Rectal smooth muscle tissue (tissue), 1 donor: ENCODE data around the gene C1QTNF9.
"Not testable (repeated sequence)": the region's sequence is repeated elsewhere in the genome, so short reads cannot be mapped to it uniquely, and the experiment has no call there.

Source experiments
- H3K27ac ChIP-seq: one replicate; pipeline ENCODE4 v1.7.0; 2013; ENCODE audit warnings: low read depth, low read length, inconsistent platforms
- H3K27me3 ChIP-seq: one replicate; pipeline ENCODE4 v1.7.0; 2013; ENCODE audit warnings: low read length; ENCODE audit not compliant: control insufficient read depth, insufficient read depth
- H3K36me3 ChIP-seq: one replicate; pipeline ENCODE4 v1.7.0; 2013; ENCODE audit warnings: low read length; ENCODE audit not compliant: control insufficient read depth, insufficient read depth
- H3K4me1 ChIP-seq: one replicate; pipeline ENCODE4 v1.7.0; 2013; ENCODE audit warnings: low read length; ENCODE audit not compliant: control insufficient read depth, insufficient read depth
- H3K4me3 ChIP-seq: one replicate; pipeline ENCODE4 v1.7.0; 2013; ENCODE audit warnings: low read length
- H3K9ac ChIP-seq: one replicate; pipeline ENCODE4 v1.7.0; 2013; ENCODE audit warnings: low read length

Gene C1QTNF9

DNA sequence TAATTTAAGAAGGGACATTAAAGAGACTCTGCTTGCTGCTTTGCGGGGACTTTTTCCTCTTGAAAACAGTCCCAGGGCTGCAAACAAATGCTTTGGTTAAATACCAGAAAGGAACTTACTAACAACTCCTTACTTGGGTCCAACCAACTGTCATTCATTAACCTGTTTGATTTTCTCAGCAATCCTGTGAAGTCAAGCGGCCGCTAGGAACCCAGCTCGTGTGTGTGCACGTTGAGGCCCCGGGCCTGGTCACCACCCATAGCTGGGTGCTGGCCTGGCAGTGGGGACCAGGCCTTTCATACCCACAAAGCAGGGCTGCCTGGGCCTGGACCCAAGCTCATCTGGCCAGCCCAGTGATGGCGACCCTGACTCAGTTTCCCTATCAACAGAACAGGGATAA, 50.7 kb downstream of the C1QTNF9 start:
- Histone ChIP-seq H3K27ac (no peak overlapping the region), H3K9ac (no peak overlapping the region), H3K4me3 (no peak overlapping the region), H3K4me1 (no peaks in the 10 kb centered on the region), H3K36me3 (no peaks in the 10 kb centered on the region), H3K27me3 (no peaks in the 10 kb centered on the region)

DNA sequence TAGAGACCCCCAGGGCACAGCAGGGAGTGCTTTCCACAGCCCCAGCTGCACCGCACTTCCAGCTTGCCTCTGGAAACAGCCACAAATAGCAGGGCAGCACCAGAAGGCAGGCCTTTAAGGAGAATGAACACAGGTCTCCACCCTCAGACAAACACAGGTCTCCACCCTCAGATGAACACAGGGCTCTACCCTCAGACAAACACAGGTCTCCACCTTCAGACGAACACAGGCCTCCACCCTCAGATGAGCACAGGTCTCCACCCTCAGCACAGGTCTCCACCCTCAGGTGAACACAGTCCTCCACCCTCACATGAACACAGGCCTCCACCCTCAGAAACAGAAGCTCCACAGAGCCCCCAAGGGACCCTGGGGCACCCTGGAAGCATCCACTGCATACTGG, 51.7 kb downstream of the C1QTNF9 start:
- no peaks in the 10 kb centered on the region for H3K27me3 ChIP-seq
- no peaks in the 10 kb centered on the region for H3K36me3 ChIP-seq
- no peak overlapping the region for H3K4me3 ChIP-seq
- no peak overlapping the region for H3K9ac ChIP-seq
- H3K27ac ChIP-seq = no peak overlapping the region
- H3K4me1 ChIP-seq = no peaks in the 10 kb centered on the region

DNA sequence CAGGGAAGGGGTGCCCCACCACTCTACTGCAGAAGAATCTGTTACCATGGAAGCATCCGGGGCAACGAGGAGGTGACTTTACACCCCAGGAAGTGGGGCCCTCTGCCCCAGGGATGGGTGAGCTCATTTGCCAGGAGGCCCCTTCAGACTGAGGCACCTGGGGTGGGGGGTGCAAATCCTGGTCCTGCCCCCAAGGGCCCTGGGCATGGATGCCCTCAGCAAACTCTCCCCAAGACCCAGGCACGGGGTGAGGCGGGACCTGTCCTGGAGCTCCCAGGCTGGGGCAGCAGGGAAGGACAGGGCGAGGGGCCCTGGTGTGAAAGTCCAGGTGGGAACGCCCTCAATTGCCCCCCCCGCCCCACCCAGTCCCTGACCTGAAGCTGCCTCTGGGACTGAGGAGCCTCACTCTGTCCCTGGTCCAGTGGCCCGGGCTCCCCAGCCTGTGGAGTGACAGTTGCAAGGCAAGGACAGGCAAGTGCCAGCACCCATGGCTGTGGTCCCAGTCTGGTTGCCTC, 52.5 kb downstream of the C1QTNF9 start:
- no peaks in the 10 kb centered on the region for H3K4me1 ChIP-seq
- H3K27ac ChIP-seq = no peak overlapping the region
- H3K27me3 ChIP-seq = no peaks in the 10 kb centered on the region
- H3K9ac ChIP-seq = no peak overlapping the region
- no peak overlapping the region for H3K4me3 ChIP-seq
- H3K36me3 ChIP-seq = no peaks in the 10 kb centered on the region

DNA sequence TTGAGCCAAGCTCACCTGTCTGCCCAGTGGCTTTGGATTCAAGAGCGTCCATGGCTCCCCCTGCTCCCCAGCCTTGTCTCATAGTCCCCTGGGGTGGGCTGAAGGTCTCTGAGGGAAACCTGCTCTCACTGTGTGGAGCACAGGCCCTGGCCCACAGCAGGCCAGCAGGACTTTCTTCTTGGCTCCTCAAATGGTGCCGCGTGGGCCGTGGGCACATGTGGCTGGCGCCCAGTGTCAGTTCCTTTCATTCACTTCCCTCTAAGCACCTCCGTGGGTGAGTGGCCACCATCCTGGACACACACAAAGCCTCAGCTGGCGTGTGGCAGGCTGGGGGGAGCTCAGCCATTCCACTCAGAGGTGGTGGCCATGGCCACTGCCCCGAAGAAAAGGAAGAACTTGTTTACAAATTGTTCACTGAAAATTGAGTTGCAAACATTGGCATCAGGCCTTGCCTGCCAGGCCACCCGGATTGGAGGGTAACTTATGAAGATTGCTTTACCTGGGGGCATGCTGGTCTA, 53.1 kb downstream of the C1QTNF9 start:
- no peaks in the 10 kb centered on the region for H3K4me1 ChIP-seq
- H3K36me3 ChIP-seq = no peaks in the 10 kb centered on the region
- H3K4me3 ChIP-seq = no peak overlapping the region
- H3K27me3 ChIP-seq = no peaks in the 10 kb centered on the region
- H3K9ac ChIP-seq = no peak overlapping the region
- H3K27ac ChIP-seq = no peak overlapping the region

DNA sequence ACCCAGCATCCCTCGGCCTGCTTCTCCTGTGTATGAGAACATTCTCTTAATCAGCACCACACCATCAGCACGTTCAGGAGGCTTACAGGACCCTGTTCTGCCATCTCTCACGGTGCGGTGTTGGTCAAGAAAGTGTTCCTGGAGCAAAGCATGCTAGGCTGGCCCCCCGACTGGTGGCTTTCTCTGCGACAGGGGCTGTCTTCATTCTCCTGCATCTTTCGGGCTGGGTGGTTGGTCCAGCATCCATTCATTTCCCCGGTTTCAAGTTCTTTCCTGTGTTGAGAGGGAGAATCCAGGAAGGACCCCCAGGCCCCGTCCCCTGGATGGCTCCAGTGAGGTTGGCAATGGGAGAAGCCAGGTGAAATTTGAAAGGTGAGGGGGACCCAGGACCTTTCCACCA, 55.8 kb downstream of the C1QTNF9 start:
- no peaks in the 10 kb centered on the region for H3K36me3 ChIP-seq

DNA sequence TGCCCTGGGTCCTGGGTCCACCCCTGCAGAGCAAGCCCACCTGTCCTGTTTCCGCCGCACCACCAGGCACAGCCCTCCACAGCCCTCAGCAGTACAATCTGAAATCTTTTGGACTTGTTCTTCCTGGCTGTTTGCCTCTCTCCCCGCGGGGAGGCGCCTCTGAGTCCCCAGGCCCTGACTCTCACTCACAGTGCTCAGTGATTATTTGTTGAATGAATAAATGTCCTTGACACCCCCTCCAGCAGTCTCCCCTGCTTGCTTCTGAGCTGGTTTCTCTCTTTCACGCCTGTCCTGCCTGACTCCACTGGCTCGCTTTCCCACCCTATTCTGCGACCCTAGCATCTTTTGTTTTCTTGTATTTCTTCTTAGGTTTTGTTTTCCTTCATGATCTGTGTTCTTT, 56.9 kb downstream of the C1QTNF9 start:
- H3K27ac ChIP-seq, H3K27me3 ChIP-seq, H3K9ac ChIP-seq, H3K4me1 ChIP-seq, H3K4me3 ChIP-seq, H3K36me3 ChIP-seq: not testable (repeated sequence)

More for the DNA sequence above, 55.8 kb downstream of the C1QTNF9 start:
- Histone ChIP-seq H3K9ac (no peak overlapping the region), H3K27me3 (no peaks in the 10 kb centered on the region), H3K4me3 (no peak overlapping the region), H3K27ac (no peak overlapping the region), H3K4me1 (no peaks in the 10 kb centered on the region)

DNA sequence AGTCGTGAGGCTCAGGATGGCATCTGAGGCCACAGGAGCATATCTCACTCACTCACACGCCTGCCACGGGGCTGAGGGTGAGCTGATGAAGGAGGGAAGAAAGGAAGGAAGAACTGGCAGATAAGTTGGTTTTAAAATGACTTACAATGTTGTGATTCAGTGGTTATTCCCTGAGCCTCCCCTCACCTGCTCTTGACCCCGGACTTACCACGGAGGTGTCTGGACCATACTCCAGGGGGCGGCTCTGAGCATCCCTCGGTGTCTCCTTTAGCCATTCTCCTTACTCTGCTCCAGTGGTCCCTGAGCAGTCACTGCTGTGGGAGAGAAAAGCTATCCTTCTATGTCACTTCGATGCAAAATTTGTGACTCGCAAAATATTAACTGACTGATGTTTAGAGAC, 61.9 kb downstream of the C1QTNF9 start:
- not testable (repeated sequence) for H3K9ac ChIP-seq, H3K27me3 ChIP-seq, H3K4me3 ChIP-seq, H3K36me3 ChIP-seq, H3K27ac ChIP-seq, H3K4me1 ChIP-seq
